ENCODE data around the gene ROR2.

ROR2 gene

GRCh38 chr9:91751922-91752321 is 198.1 kb downstream of the ROR2 start:
- TF ChIP-seq SIN3A (IDR thresholded peaks at IDR 0.05; ENCODE audit: borderline replicate concordance, insufficient read depth, low read length), result no peak
- no peak for TF ChIP-seq REST (IDR thresholded peaks at IDR 0.05; ENCODE audit: insufficient read depth in 1 of 2, low read depth in 2 of 2, low read length in 2 of 2)
- TF ChIP-seq TAF1 (IDR thresholded peaks at IDR 0.05; ENCODE audit: borderline replicate concordance, insufficient read depth, low read length), result no peak
- TF ChIP-seq POLR2AphosphoS5 (IDR thresholded peaks at IDR 0.05; ENCODE audit: low read depth, low read length), result no peak
- TF ChIP-seq FOXP2 (optimal IDR thresholded peaks at IDR 0.05; ENCODE audit: borderline replicate concordance, extremely low read depth, extremely low read length, insufficient read depth), result no peak

GRCh38 chr9:91750343-91750742 is 199.7 kb downstream of the ROR2 start:
- TF ChIP-seq REST (IDR thresholded peaks at IDR 0.05; ENCODE audit: insufficient read depth in 1 of 2, low read depth in 2 of 2, low read length in 2 of 2), result no peak
- TF ChIP-seq FOXP2 (optimal IDR thresholded peaks at IDR 0.05; ENCODE audit: borderline replicate concordance, extremely low read depth, extremely low read length, insufficient read depth), result no peak
- TF ChIP-seq SIN3A (IDR thresholded peaks at IDR 0.05; ENCODE audit: borderline replicate concordance, insufficient read depth, low read length), result no peak
- no peak for TF ChIP-seq TAF1 (IDR thresholded peaks at IDR 0.05; ENCODE audit: borderline replicate concordance, insufficient read depth, low read length)
- no peak for TF ChIP-seq POLR2AphosphoS5 (IDR thresholded peaks at IDR 0.05; ENCODE audit: low read depth, low read length)

- TF ChIP-seq SIN3A (IDR thresholded peaks at IDR 0.05; ENCODE audit: borderline replicate concordance, insufficient read depth, low read length) (no peak), FOXP2 (optimal IDR thresholded peaks at IDR 0.05; ENCODE audit: borderline replicate concordance, extremely low read depth, extremely low read length, insufficient read depth) (no peak), POLR2AphosphoS5 (IDR thresholded peaks at IDR 0.05; ENCODE audit: low read depth, low read length) (no peak), TAF1 (IDR thresholded peaks at IDR 0.05; ENCODE audit: borderline replicate concordance, insufficient read depth, low read length) (no peak), REST (IDR thresholded peaks at IDR 0.05; ENCODE audit: insufficient read depth in 1 of 2, low read depth in 2 of 2, low read length in 2 of 2) (no peak)
Measured at GRCh38 chr9:91746904-91747303, 203.1 kb downstream of the ROR2 start.

- no peak for TF ChIP-seq REST (IDR thresholded peaks at IDR 0.05; ENCODE audit: insufficient read depth in 1 of 2, low read depth in 2 of 2, low read length in 2 of 2)
- TF ChIP-seq TAF1 (IDR thresholded peaks at IDR 0.05; ENCODE audit: borderline replicate concordance, insufficient read depth, low read length), result no peak
- no peak for TF ChIP-seq SIN3A (IDR thresholded peaks at IDR 0.05; ENCODE audit: borderline replicate concordance, insufficient read depth, low read length)
- no peak for TF ChIP-seq FOXP2 (optimal IDR thresholded peaks at IDR 0.05; ENCODE audit: borderline replicate concordance, extremely low read depth, extremely low read length, insufficient read depth)
- no peak for TF ChIP-seq POLR2AphosphoS5 (IDR thresholded peaks at IDR 0.05; ENCODE audit: low read depth, low read length)
Measured at GRCh38 chr9:91746357-91746756, 203.7 kb downstream of the ROR2 start.

- TF ChIP-seq POLR2AphosphoS5 (IDR thresholded peaks at IDR 0.05; ENCODE audit: low read depth, low read length) (no peak), TAF1 (IDR thresholded peaks at IDR 0.05; ENCODE audit: borderline replicate concordance, insufficient read depth, low read length) (no peak), REST (IDR thresholded peaks at IDR 0.05; ENCODE audit: insufficient read depth in 1 of 2, low read depth in 2 of 2, low read length in 2 of 2) (no peak), SIN3A (IDR thresholded peaks at IDR 0.05; ENCODE audit: borderline replicate concordance, insufficient read depth, low read length) (no peak), FOXP2 (optimal IDR thresholded peaks at IDR 0.05; ENCODE audit: borderline replicate concordance, extremely low read depth, extremely low read length, insufficient read depth) (no peak)
Measured at GRCh38 chr9:91744114-91744513, 205.9 kb downstream of the ROR2 start.
